VCaP (cell line): ENCODE measurements around the gene TGM6.

Source experiments
- H3K27ac ChIP-seq: fragments of 450-650 bp; 2 replicates; pipeline ENCODE4 v1.5.1; 2017
- CTCF ChIP-seq: fragments of 450-650 bp; conservative IDR thresholded peaks from 2 replicates; pipeline ENCODE4 v1.5.1; 2017; ENCODE audit warnings: mild to moderate bottlenecking, moderate library complexity

TGM6 gene

DNA sequence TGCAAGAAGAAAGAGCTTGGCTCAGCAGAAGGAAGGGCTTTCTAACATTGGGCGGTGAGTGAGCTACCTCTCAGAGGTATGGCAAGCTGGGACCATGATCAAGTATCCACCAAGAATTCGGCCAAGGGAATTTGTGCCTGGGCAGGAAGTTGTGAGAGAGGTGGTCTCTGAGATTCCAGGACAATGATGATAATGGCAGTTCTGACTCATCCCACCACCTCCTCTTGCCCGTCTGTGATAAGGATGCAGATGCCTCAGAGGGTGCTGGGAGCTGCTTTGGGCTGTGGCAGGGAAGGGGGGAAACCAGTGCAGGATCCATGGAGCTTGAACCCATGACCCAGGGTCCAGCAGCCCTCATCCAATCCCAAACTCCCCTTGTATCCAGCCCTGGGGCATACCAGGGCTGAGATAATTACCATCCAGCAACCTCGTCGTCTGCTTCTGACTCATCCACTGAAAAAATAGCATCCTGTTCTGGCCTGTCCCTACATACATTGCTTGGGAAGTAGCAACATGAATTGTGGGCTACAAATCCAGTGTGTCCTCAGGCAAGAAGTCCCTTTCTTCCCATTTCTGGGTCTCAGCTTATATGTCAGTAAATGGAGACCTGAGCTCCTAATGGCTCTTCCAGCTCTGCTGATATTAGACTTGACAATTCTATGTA, 5.9 kb downstream of the TGM6 start:
- H3K27ac ChIP-seq = no peak overlapping the region
- no peak for TF ChIP-seq CTCF

DNA sequence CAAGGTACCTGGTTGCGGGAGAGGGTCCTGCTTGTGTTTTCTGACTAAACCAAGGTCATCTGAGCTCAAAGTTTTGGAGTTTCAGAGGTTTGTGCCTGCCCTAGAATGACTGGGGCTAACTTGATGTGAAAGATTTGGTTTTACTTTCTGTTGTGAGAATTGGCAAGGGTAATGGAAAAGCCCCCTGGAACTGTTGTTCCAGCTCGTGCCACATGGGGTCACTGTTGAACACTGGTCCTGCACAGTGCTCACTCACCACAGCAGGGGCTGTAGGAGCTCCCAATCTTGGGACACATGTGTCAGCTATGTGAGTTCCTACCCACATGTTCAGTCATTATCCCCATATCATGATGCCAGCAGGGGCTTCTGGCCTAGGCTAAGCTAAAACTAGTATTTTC, 6.5 kb downstream of the TGM6 start:
- peak; percentile 61 for TF ChIP-seq CTCF
- H3K27ac ChIP-seq = no peak overlapping the region

DNA sequence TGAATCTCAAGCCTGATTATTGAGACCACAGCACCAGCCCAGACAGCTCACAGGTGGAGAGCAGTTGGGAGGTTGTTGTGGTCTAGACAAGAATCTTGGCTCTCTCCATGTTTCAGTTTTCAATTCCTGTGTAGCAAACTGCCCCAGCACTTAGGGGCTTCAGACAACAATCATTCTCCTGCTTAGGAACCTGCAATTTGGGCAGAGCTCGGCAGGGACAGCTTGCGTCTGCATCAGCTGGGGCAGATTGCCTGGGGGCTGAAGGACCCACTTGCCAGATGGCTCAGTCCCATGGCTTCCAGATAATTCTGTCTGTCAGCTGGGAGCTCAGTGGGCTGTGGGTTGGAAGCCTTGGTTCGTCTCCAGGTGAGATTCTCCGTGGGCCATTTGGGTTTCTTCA, 6.9 kb downstream of the TGM6 start:
- no peak overlapping the region for H3K27ac ChIP-seq

GRCh38 chr20:2390951-2391675, 10.4 kb downstream of the TGM6 start:
- H3K27ac ChIP-seq = no peak overlapping the region
- TF ChIP-seq CTCF = no peak

More for the DNA sequence above, 6.9 kb downstream of the TGM6 start:
- 0 out of 2 replicates have a peak, but pooled peaks have one; percentile 8 for TF ChIP-seq CTCF

DNA sequence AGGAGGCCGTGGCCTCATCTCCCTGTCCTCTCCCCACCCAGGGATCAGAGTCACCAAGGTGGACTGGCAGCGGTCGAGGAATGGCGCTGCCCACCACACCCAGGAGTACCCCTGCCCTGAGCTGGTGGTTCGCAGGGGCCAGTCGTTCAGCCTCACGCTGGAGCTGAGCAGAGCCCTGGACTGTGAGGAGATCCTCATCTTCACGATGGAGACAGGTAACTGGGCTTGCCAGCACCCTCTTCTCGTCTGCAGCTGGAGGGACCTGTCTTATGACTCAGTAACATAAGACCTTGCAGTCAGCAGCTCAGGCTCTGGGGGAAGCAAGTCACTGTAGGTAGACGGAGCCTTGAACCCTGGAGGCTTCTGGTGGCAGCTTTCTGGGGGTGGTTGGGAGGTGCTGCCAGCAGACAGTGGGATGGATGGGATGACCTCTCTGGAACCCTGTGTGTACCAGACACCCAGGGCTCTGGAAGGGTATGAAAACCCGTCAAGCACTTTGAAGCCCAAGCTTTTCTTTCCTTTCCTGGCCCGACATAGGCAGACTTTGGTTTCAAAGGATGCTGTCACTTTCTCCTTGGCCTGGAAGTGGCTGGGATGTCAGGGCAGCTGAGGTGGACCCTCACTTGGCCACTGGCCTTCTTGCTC, 13.8 kb downstream of the TGM6 start:
- no peak overlapping the region for H3K27ac ChIP-seq
- TF ChIP-seq CTCF = no peak

- no peak for TF ChIP-seq CTCF
- H3K27ac ChIP-seq = no peak overlapping the region
Observed at GRCh38 chr20:2395136-2395535, 14.4 kb downstream of the TGM6 start.

DNA sequence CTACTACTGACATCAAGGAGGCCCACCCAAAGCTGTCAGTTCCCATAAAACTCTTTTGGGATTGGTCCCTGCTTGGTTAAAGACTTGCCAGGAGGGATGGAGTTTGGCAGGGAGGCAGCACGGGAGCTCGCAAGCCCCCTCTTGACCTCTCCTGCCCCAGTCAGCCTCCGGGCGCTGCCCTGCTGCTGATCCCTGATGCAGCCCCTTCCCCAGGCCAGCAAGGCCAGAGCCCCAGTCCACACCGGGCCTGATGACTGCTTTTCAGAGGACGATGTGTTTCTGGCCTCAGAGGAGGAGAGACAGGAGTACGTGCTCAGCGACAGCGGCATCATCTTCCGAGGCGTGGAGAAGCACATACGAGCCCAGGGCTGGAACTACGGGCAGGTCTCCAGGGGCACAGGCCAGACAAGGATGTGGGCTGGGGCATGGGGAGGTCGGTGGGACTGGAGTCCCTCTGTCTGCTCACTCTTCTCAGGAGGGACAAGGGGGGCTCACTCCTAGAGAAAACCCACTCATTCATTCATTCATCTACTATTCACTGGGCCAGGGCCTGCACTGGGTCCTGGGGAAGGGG, 15.6 kb downstream of the TGM6 start:
- no peak overlapping the region for H3K27ac ChIP-seq
- TF ChIP-seq CTCF = no peak
